GM19193 (cell line): ENCODE results near the gene CCDC77.

Experiments used
- POLR2A ChIP-seq: IDR thresholded peaks from 4 replicates; pipeline ENCODE4 v1.6.1; 2011; ENCODE audit not compliant: insufficient read depth, insufficient read length; ENCODE audit errors: extremely low read depth

The CCDC77 gene

DNA sequence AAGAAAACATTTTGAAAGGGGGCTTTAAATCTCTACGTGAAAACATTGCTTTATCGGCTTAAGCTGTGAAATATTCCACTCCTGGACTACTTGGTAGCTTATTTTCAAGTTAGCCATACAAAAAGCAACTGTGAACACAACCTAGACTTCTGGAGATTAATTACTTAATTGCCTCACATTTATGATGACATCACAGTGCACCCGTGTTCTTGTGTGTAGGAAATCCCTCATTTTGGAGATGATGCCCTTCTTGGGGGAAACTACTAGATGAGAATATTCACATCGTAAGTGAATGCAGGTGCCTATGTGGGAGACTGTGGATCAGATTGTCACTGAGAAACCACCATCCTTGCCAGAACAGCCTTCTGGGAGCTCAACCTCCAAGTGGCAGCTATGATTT, 47.8 kb downstream of the CCDC77 start:
- no peak for TF ChIP-seq POLR2A

GRCh38 chr12:450438-450837, 49.0 kb downstream of the CCDC77 start:
- TF ChIP-seq POLR2A = no peak

DNA sequence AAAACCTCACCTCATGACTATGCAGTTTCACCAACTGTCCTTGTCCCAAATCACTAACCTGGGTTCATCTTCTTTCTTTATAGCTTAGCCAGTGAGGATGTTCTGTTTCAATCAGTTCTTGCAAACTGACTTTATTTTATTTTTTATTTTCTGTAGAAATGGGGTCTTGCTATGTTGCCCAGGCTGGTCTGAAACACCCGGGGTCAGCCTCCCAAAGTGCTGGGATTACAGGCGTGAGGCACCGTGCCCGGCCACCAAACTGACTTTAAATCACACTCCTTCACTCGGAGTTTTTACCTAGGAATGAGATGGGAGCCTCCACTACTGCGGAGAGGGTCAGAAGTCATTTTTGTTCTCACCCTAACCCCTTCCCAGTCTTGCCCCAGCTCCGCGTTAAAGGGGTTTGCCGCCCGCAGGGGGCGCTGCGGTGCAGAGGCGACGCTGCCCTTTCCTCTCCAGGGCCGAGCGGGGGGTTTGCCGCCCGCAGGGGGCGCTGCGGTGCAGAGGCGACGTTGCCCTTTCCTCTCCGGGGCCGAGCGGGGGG, 51.3 kb downstream of the CCDC77 start:
- TF ChIP-seq POLR2A = no peak

GRCh38 chr12:454833-455232, 53.4 kb downstream of the CCDC77 start:
- no peak for TF ChIP-seq POLR2A

- TF ChIP-seq POLR2A = no peak
Observed at GRCh38 chr12:455821-456220, 54.4 kb downstream of the CCDC77 start.

GRCh38 chr12:457676-458075, 56.2 kb downstream of the CCDC77 start:
- no peak for TF ChIP-seq POLR2A

GRCh38 chr12:459050-459429, 57.6 kb downstream of the CCDC77 start:
- TF ChIP-seq POLR2A = no peak

GRCh38 chr12:459430-460258, 58.2 kb downstream of the CCDC77 start, which contains the start of gene B4GALNT3:
Gene B4GALNT3 (plus strand): TSS chr12:459939. CDS start chr12:460377, 438 bp downstream.
- no peak for TF ChIP-seq POLR2A

GRCh38 chr12:460261-461230, 59.1 kb downstream of the CCDC77 start:
- TF ChIP-seq POLR2A = no peak

- no peak for TF ChIP-seq POLR2A
Observed at GRCh38 chr12:461425-461824, 60.0 kb downstream of the CCDC77 start.

DNA sequence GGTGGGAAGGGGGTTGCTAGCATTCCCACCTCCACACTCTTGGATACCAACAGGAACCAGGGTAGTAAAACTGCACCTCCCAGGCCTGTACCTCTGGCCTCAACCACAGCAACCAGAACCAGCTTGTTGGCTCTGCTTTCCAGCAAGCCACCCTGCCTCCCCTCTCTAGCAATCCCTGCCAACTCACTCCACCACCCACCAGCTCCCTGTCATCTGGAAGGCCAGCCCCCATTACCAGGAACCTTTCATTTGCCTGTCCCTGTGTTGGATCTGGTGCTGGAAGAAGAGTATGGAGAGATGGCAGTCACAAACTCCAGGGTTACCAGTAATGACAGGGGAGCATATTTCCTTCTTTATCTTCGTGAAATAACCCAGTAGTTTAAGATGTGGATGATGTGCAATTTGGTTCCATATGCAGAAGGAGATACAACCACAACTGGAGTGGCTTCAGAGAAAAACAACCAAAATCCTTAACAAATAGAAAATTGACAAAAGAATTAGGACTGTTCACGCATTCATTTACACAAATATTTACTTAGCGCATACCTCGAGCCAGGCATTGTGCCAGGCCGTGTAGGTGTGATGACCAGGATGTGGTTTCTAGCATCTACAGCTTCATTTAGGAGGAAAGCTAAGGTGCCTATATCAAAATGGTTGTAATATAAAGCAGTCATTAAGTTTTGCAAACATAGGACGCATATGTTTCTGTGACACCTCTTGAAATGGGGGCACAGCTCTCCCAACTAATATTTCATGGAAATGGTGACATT, 61.7 kb downstream of the CCDC77 start:
- TF ChIP-seq POLR2A = no peak

DNA sequence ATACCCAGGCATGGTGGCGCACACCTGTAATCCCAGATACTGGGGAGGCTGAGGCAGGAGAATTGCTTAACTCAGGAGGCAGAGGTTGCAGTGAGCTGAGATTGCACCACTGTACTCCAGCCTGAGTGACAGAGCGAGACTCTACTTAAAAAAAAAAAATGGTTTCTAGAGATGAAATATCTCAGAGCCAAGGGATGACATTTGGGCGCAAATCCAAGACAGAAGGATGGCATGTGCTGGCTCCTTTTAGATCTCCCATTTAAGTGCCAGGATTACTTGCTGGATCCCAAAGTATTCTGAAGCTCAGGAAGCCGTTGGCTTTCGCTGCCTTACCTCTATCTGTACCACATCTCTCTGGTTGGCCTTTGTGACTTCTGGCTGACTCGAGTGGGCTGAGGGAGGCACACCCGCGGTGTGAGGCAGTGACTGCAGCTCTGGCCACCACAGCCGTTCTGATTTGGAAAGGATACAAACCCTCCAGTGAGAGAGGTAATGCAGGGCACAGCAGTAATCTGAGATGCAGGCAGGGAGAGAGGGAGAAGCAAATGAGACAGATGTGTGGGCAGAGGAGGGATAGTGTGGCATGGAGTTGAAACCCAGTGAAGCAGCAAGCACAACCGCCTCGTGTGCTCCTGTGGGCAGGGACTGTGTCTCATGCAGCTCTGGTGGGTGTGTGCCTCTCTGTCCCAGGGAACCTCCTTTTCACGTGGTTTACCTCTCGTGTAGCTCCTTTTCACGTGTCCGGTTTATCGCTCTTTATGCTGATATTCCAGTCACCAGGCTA, 63.2 kb downstream of the CCDC77 start:
- TF ChIP-seq POLR2A = no peak

GRCh38 chr12:466039-466438, 64.6 kb downstream of the CCDC77 start:
- TF ChIP-seq POLR2A = no peak

DNA sequence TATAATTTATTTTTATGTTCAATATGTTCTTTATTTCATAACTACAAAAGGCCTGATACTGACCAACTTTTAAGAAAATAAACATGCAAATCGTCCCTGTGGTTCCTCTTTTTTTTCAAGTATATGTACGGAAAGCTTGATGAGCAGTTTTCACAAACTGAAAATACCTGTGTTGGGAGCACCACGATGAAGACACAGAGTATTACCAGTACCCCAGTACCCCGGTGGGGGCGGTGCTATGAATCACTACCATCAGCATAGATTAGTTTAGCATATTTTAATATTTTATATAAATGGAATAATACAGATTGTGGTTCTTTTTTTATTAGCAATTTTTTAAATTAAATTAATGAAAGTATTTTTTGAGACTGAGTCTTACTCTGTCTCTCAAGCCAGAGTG, 65.3 kb downstream of the CCDC77 start:
- no peak for TF ChIP-seq POLR2A
